Chondrocyte (in vitro differentiated cells): ENCODE data around the gene NSMCE4A. TPM values are rescaled to one million over a fixed set of nuclear protein-coding genes. Genes with fewer than 3 reads are reported as not detected.
"Not testable (repeated sequence)": the region's sequence is repeated elsewhere in the genome, so short reads cannot be mapped to it uniquely, and the experiment has no call there.

Source experiments
- DNase-seq: peaks from one replicate; pipeline ENCODE4 v3.0.0; 2021; ENCODE audit warnings: mixed read lengths, low spot score
- H3K27ac Mint-ChIP-seq: one replicate; pipeline ENCODE4 v1.8.0; 2021; ENCODE audit warnings: mild to moderate bottlenecking, moderate library complexity, mixed read lengths; ENCODE audit not compliant: unreplicated experiment
- H3K27me3 Mint-ChIP-seq: 2 replicates; pipeline ENCODE4 v1.8.0; 2021; ENCODE audit warnings: low read depth, mixed read lengths
- H3K36me3 Mint-ChIP-seq: 2 replicates; pipeline ENCODE4 v1.8.0; 2021; ENCODE audit warnings: low read depth, mixed read lengths
- H3K4me1 Mint-ChIP-seq: 2 replicates; pipeline ENCODE4 v1.8.0; 2021; ENCODE audit warnings: low read depth, mild to moderate bottlenecking, mixed read lengths
- H3K4me3 Mint-ChIP-seq: one replicate; pipeline ENCODE4 v1.8.0; 2021; ENCODE audit warnings: mild to moderate bottlenecking, moderate library complexity, mixed read lengths; ENCODE audit not compliant: unreplicated experiment
- H3K9me3 Mint-ChIP-seq: 2 replicates; pipeline ENCODE4 v1.8.0; 2021; ENCODE audit warnings: low read depth, mixed read lengths
- CTCF ChIP-seq: fragments of 200-600 bp; sonication (generic); IDR thresholded peaks from 2 replicates; pipeline ENCODE4 v1.5.0; 2021; ENCODE audit warnings: antibody characterized with exemption, mild to moderate bottlenecking, moderate library complexity
- total RNA-seq: library from RNA; stranded (reverse); gene quantifications from 3 replicates; pipeline ENCODE4 v1.2.1, GENCODE V29; 2021

Gene NSMCE4A
- total RNA-seq, 1 donor from 2014 or later = 24.8 TPM

DNA sequence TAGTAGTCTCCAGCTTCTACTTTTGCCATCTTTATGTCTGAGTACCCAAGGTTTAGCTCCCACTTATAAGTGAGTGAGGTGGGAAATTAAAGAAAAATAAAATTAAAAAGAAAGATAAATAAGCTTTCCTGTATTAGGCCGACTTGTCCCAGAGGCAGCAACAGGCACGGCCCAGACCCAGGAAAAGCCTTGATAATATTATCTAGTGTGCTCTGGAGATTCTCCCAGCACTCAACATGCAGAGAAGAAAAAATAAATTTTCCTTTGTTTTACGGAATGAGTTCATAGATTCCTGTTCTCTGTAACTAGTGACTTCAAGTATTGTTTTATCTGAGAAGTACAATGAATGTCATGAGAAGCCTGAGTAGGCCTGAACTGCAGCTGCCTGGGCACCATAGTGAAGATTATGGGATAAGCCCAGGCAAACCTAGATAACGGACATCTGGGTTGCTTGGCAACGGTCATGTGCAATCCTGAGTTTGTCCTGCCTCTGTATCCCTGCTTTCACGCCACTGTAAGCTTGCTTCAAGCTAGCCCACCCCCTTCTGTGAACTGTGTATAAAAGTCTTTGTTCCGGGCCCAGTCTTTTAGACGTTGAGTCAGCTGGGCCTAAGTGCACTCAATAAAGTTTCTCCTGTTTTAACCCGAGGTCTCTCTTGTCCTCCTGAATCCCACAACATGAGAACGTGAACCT, 53.6 kb downstream of the NSMCE4A start:
- Mint-ChIP-seq H3K4me3 (no peak overlapping the region), H3K36me3 (peaks cover 9% of the 10 kb centered on the region), H3K27me3 (no peaks in the 10 kb centered on the region), H3K4me1 (peaks cover 17% of the 10 kb centered on the region), H3K9me3 (no peaks in the 10 kb centered on the region), H3K27ac (no peak overlapping the region)
- no peak for TF ChIP-seq CTCF
- DNase-seq = no peak

- Mint-ChIP-seq H3K36me3 (peaks cover 14% of the 10 kb centered on the region), H3K4me1 (peaks cover 10% of the 10 kb centered on the region), H3K4me3 (no peak overlapping the region), H3K27me3 (no peaks in the 10 kb centered on the region), H3K27ac (no peak overlapping the region), H3K9me3 (no peaks in the 10 kb centered on the region)
- TF ChIP-seq CTCF = no peak
- no peak for DNase-seq
Observed at GRCh38 chr10:121919666-121920065, 55.4 kb downstream of the NSMCE4A start.

- H3K36me3 Mint-ChIP-seq = peaks cover 14% of the 10 kb centered on the region
- H3K9me3 Mint-ChIP-seq, H3K4me3 Mint-ChIP-seq, H3K27me3 Mint-ChIP-seq, H3K27ac Mint-ChIP-seq, H3K4me1 Mint-ChIP-seq, DNase-seq: not testable (repeated sequence)
Observed at GRCh38 chr10:121918800-121919199, 56.2 kb downstream of the NSMCE4A start.

DNA sequence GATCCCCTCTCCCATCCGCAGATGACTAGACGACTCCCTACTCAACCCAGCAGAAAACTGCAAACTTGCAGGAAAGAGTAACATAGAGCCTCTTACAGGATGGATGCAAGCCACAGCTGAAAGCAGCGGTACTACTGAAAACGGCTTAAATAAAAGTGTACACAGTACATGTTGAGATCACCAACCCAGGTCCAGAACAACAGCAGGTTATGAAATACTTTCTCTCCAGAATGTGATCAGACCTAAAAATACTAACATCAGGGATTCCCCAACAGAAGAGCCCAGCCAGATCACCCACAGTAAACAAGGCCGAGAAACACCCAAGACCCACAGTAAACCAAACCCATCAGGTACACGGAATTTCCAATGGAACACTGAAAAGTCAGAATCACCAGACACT, 60.4 kb downstream of the NSMCE4A start:
- H3K36me3 Mint-ChIP-seq = peaks cover 13% of the 10 kb centered on the region
- H3K4me1 Mint-ChIP-seq = peaks cover 15% of the 10 kb centered on the region
- H3K9me3 Mint-ChIP-seq = no peaks in the 10 kb centered on the region
- no peak overlapping the region for H3K27ac Mint-ChIP-seq
- no peak overlapping the region for H3K4me3 Mint-ChIP-seq
- TF ChIP-seq CTCF = no peak
- no peak for DNase-seq
- H3K27me3 Mint-ChIP-seq = no peaks in the 10 kb centered on the region

DNA sequence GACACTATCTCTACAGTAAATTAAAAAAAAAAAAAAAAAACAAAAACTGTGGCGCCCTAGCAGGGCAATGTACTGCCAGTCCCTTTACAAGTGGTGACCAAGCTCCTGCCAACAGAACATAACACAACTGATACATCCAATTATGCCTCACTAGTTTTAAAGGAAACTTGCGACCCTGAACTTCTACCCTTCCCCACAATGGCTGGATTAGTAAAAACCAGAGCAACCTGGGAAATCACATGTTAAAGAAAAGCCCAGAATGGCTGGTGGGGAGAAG, 63.7 kb downstream of the NSMCE4A start:
- no peak for TF ChIP-seq CTCF
- Mint-ChIP-seq H3K36me3 (peaks cover 16% of the 10 kb centered on the region), H3K4me3 (no peak overlapping the region), H3K9me3 (no peaks in the 10 kb centered on the region), H3K4me1 (peaks cover 6% of the 10 kb centered on the region), H3K27me3 (no peaks in the 10 kb centered on the region), H3K27ac (no peak overlapping the region)
- DNase-seq = no peak

DNA sequence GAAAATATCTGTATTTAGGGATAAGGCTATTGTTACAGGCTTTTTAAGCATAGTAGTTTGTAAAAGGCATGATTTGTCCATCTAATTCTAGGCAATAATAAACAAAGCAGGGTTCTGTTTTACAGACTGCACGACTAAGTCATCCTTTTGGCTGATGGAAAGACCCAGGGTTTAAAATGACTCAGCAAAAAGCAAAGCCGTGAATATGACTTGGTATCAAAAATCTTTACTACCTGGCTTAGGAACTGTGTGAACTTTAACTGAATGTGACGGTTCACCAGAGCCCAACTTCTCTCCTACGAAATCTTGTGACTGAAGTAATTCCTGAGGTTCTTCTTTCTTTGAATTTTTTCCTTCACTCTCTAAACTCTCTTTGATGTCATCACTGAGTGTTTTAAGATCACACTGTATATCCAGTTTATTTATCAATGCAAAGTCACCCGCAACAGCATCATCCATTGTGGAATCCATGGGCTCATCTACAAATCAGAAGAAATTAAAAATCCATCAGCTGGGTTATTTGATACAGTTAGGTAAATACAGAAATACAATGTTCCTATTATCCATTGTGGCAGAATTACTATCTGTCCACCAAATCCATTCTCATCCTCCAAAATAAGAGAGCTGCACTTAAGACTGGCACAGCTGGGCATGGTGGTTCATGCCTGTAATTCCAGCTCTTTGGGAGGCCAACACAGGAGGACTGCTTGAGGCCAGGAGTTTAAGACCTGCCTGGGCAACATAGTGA, 64.2 kb downstream of the NSMCE4A start:
- Mint-ChIP-seq H3K4me1 (peaks cover 6% of the 10 kb centered on the region), H3K4me3 (no peak overlapping the region), H3K27me3 (no peaks in the 10 kb centered on the region), H3K36me3 (peaks cover 16% of the 10 kb centered on the region), H3K27ac (peak overlapping the region; percentile 70), H3K9me3 (no peaks in the 10 kb centered on the region)
- no peak for DNase-seq
- TF ChIP-seq CTCF = no peak
